HepG2 (cell line): ENCODE results near the gene SRP9. TPM values are rescaled to one million over a fixed set of nuclear protein-coding genes. Genes with fewer than 3 reads are reported as not detected.
A peak's percentile ranks its signal among the peaks of the same experiment; 100 is the strongest.

Experiments
- ATF2 ChIP-seq: sonication (generic); formaldehyde crosslinking; IDR thresholded peaks from 2 replicates; pipeline ENCODE4 v1.4.0; 2020; ENCODE audit warnings: missing genetic modification reagents
- ATF7 ChIP-seq, 2 experiments: fragments of 450-650 bp in 1 of 2; sonication (generic) in 1 of 2; formaldehyde crosslinking in 1 of 2; IDR thresholded peaks; 2 replicates each; pipeline versions ENCODE4 v1.4.0 to v1.6.1; 2016 to 2020; ENCODE audit warnings: antibody characterized with exemption in 1 of 2, mild to moderate bottlenecking in 1 of 2, missing genetic modification reagents in 1 of 2
- FOSL2 ChIP-seq: sonication (generic); formaldehyde crosslinking; IDR thresholded peaks from 2 replicates; pipeline ENCODE4 v1.4.0; 2020; ENCODE audit warnings: missing genetic modification reagents
- FOXA3 ChIP-seq: IDR thresholded peaks from 2 replicates; pipeline ENCODE4 v1.6.1; 2016; ENCODE audit warnings: missing genetic modification reagents, missing compliant biosample characterization
- FOXJ3 ChIP-seq: sonication (generic); formaldehyde crosslinking; IDR thresholded peaks from 2 replicates; pipeline ENCODE4 v1.4.0; 2020; ENCODE audit warnings: missing genetic modification reagents, mild to moderate bottlenecking, borderline replicate concordance
- HMGXB3 ChIP-seq: sonication (generic); formaldehyde crosslinking; IDR thresholded peaks from 2 replicates; pipeline ENCODE4 v1.4.0; 2020; ENCODE audit warnings: missing genetic modification reagents, borderline replicate concordance
- KDM3A ChIP-seq: IDR thresholded peaks from 2 replicates; pipeline ENCODE4 v1.6.1; 2018; ENCODE audit warnings: low read depth, missing compliant biosample characterization
- NFE2L2 ChIP-seq: fragments of 150-350 bp; IDR thresholded peaks from 2 replicates; pipeline ENCODE4 v1.6.1; 2014; ENCODE audit warnings: low read length
- PRDM4 ChIP-seq: sonication (generic); formaldehyde crosslinking; IDR thresholded peaks from 2 replicates; pipeline ENCODE4 v1.9.0; 2021; ENCODE audit warnings: missing genetic modification reagents, borderline replicate concordance
- PRPF4 ChIP-seq: fragments of 200-400 bp; formaldehyde crosslinking; IDR thresholded peaks from 2 replicates; pipeline ENCODE4 v1.6.1; 2016; ENCODE audit warnings: low read length, low read depth; ENCODE audit not compliant: poor library complexity, severe bottlenecking
- PTBP1 ChIP-seq: fragments of 200-400 bp; formaldehyde crosslinking; IDR thresholded peaks from 2 replicates; pipeline ENCODE4 v1.6.1; 2018; ENCODE audit warnings: low read length, low read depth; ENCODE audit not compliant: poor library complexity, severe bottlenecking
- SOX5 ChIP-seq: IDR thresholded peaks from 2 replicates; pipeline ENCODE4 v1.6.1; 2016; ENCODE audit warnings: borderline replicate concordance
- SOX6 ChIP-seq, 2 experiments: fragments of 450-650 bp in 1 of 2; sonication (generic) in 1 of 2; formaldehyde crosslinking in 1 of 2; IDR thresholded peaks; 2 replicates each; pipeline versions ENCODE4 v1.4.0 to v1.6.1; 2017 to 2020; ENCODE audit warnings: antibody characterized with exemption in 1 of 2, mild to moderate bottlenecking in 1 of 2, missing genetic modification reagents in 1 of 2
- ZFP1 ChIP-seq: IDR thresholded peaks from 2 replicates; pipeline ENCODE4 v1.6.1; 2016
- ZGPAT ChIP-seq: IDR thresholded peaks from 2 replicates; pipeline ENCODE4 v1.6.1; 2016; ENCODE audit warnings: mild to moderate bottlenecking
- ZNF121 ChIP-seq: sonication (generic); formaldehyde crosslinking; IDR thresholded peaks from 2 replicates; pipeline ENCODE4 v1.5.0; 2020; ENCODE audit warnings: mild to moderate bottlenecking, missing genetic modification reagents
- ZNF235 ChIP-seq: sonication (generic); formaldehyde crosslinking; IDR thresholded peaks from 2 replicates; pipeline ENCODE4 v1.8.1; 2023; ENCODE audit warnings: mild to moderate bottlenecking, missing genetic modification reagents, borderline replicate concordance
- ZNF264 ChIP-seq: sonication (generic); formaldehyde crosslinking; IDR thresholded peaks from 2 replicates; pipeline ENCODE4 v1.4.0; 2020; ENCODE audit warnings: missing genetic modification reagents
- ZNF292 ChIP-seq: sonication (generic); formaldehyde crosslinking; IDR thresholded peaks from 2 replicates; pipeline ENCODE4 v1.8.1; 2022; ENCODE audit warnings: mild to moderate bottlenecking, low read depth, missing genetic modification reagents, borderline replicate concordance
- ZNF383 ChIP-seq: sonication (generic); formaldehyde crosslinking; IDR thresholded peaks from 2 replicates; pipeline ENCODE4 v1.4.0; 2020; ENCODE audit warnings: missing genetic modification reagents, mild to moderate bottlenecking, borderline replicate concordance
- ZNF652 ChIP-seq: IDR thresholded peaks from 2 replicates; pipeline ENCODE4 v1.6.1; 2016; ENCODE audit warnings: low read depth, borderline replicate concordance
- polyA plus RNA-seq, 8 experiments: library from polyadenylated mRNA; depleted of rRNA in 3 of 8; stranded (reverse) in 7 of 8; unstranded in 1 of 8; fragments of >200 nt; fragmentation: Illumina TruSeq in 4 of 8; extraction: Trizol in 4 of 8; gene quantifications; 2 replicates each; pipeline versions ENCODE4 v1.2.1 to v1.2.3, GENCODE V29; 2011 to 2016; ENCODE audit warnings: low read depth in 4 of 8, missing spikeins in 1 of 8, mixed read lengths in 1 of 8; ENCODE audit not compliant: insufficient read depth in 1 of 8
- total RNA-seq, 5 experiments: library from RNA; depleted of rRNA; stranded (reverse); fragments of >200 nt; fragmentation: Illumina TruSeq; extraction: Trizol; gene quantifications; 2 replicates each; pipeline ENCODE4 v1.2.3, GENCODE V29; 2016; ENCODE audit warnings: low read depth in 1 of 5

Gene SRP9
- total and polyA plus RNA-seq, 2 of the 13 experiments (the other 11 are each of a cell fraction or from before 2014, with no cell fraction given): 251 to 307 TPM

GRCh38 chr1:225825078-225825477, 47.5 kb downstream of the SRP9 start (continued):
- TF ChIP-seq ZNF652 (CRISPR knock-in tag): no peak
- no peak for TF ChIP-seq NFE2L2
- no peak for TF ChIP-seq ZNF383
- TF ChIP-seq PRPF4: no peak
- no peak for TF ChIP-seq ZNF235 (CRISPR knock-in tag)
- peak; percentile 66; the same call in 1 of the 2 replicates for TF ChIP-seq KDM3A (CRISPR knock-in tag)
- TF ChIP-seq ZFP1 (CRISPR knock-in tag): 0 out of 2 replicates have a peak, but pooled peaks have one; percentile 18
- peak; percentile 78; the same call in 1 of the 2 replicates for TF ChIP-seq FOXJ3 (CRISPR knock-in tag)
- TF ChIP-seq FOXA3 (CRISPR knock-in tag): peak; percentile 72
- TF ChIP-seq ZNF292: peak; percentile 93; the same call in 1 of the 2 replicates
- TF ChIP-seq SOX5: peak; percentile 56; the same call in 1 of the 2 replicates
- no peak for TF ChIP-seq PRDM4 (CRISPR knock-in tag)
- TF ChIP-seq ZNF121 (CRISPR knock-in tag): peak; percentile 21; the same call in 1 of the 2 replicates
- TF ChIP-seq PTBP1: no peak
- peak; percentile 69; the same call in 1 of the 2 replicates for TF ChIP-seq ZGPAT
- peak; percentile 49; the same call in 1 of the 2 replicates for TF ChIP-seq FOSL2
- TF ChIP-seq ATF2 (CRISPR knock-in tag): peak; percentile 83; the same call in 1 of the 2 replicates
- peak; percentile 70; the same call in 1 of the 2 replicates for TF ChIP-seq ZNF264
- 0 out of 2 replicates have a peak, but pooled peaks have one; percentile 54 for TF ChIP-seq HMGXB3 (CRISPR knock-in tag)
- no peak for TF ChIP-seq SOX6 (IDR thresholded peaks at IDR 0.05)
- TF ChIP-seq SOX6 (CRISPR knock-in tag; IDR thresholded peaks at IDR 0.05): peak; percentile 83
- TF ChIP-seq ATF7 (IDR thresholded peaks at IDR 0.05): no peak
- no peak for TF ChIP-seq ATF7 (CRISPR knock-in tag; IDR thresholded peaks at IDR 0.05)
